ENCODE results near the gene ZMYM4.

GRCh38 chr1:35443768-35444518 lies 175.4 kb downstream of the ZMYM4 start:
- no peak for TF ChIP-seq EZH2phosphoT487 (IDR thresholded peaks at IDR 0.05; ENCODE audit: borderline replicate concordance)
- TF ChIP-seq, protein P1, sequence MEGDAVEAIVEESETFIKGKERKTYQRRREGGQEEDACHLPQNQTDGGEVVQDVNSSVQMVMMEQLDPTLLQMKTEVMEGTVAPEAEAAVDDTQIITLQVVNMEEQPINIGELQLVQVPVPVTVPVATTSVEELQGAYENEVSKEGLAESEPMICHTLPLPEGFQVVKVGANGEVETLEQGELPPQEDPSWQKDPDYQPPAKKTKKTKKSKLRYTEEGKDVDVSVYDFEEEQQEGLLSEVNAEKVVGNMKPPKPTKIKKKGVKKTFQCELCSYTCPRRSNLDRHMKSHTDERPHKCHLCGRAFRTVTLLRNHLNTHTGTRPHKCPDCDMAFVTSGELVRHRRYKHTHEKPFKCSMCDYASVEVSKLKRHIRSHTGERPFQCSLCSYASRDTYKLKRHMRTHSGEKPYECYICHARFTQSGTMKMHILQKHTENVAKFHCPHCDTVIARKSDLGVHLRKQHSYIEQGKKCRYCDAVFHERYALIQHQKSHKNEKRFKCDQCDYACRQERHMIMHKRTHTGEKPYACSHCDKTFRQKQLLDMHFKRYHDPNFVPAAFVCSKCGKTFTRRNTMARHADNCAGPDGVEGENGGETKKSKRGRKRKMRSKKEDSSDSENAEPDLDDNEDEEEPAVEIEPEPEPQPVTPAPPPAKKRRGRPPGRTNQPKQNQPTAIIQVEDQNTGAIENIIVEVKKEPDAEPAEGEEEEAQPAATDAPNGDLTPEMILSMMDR (conservative IDR thresholded peaks at IDR 0.05; ENCODE audit: low read length), result peak; percentile 53
